T-cell (primary cell): ENCODE measurements around the gene LMOD2. TPM values are rescaled to one million over a fixed set of nuclear protein-coding genes. Genes with fewer than 3 reads are reported as not detected.

Experiments used
- ATAC-seq, 4 experiments: fragments of 200-7000 bp in 3 of 4; fragments of 150-1000 bp in 1 of 4; cut with Tn5 transposase; replicated peaks in 1 of 4; 1 replicate in 3 of 4; 2 replicates in 1 of 4; pipeline ENCODE4 v1.10.0; 2021; ENCODE audit warnings: moderate library complexity in 3 of 4, mild to moderate bottlenecking in 2 of 4, moderate number of reproducible peaks in 1 of 4
- CTCF ChIA-PET, 2 donors: fragments of 300-600 bp; sonication (Branson Sonifier 250); formaldehyde crosslinking; loops; one replicate each; lab custom pipeline; 2022; ENCODE audit warnings: antibody characterized with exemption in 2 of 2; lab: Charles Lee
- POLR2A ChIA-PET, 2 donors: fragments of 300-600 bp; sonication (Branson Sonifier 250); formaldehyde crosslinking; loops; one replicate each; lab custom pipeline; 2022; ENCODE audit warnings: antibody characterized with exemption in 2 of 2; lab: Charles Lee
- DNase-seq, 35 experiments: peaks; one replicate each; pipeline versions ENCODE4 v3.0.0 to v3.0.0-alpha.2; 2013 to 2023
- H3K27ac ChIP-seq: one replicate; pipeline ENCODE4 v1.5.1; 2013; ENCODE audit warnings: low read length
- H3K27me3 ChIP-seq, 2 experiments: replicated peaks in 1 of 2; 1 replicate in 1 of 2; 2 replicates in 1 of 2; pipeline versions ENCODE4 v1.6.1 to v1.7.0; 2013; ENCODE audit warnings: low read length in 1 of 2, mixed read lengths in 1 of 2; ENCODE audit not compliant: control insufficient read depth in 2 of 2, insufficient read depth in 2 of 2; ENCODE audit errors: extremely low read depth in 1 of 2
- H3K36me3 ChIP-seq, 2 donors: 1 replicate in 1 of 2; 2 replicates in 1 of 2; pipeline versions ENCODE4 v1.6.1 to v1.7.0; 2013; ENCODE audit warnings: low read length in 1 of 2; ENCODE audit not compliant: control insufficient read depth in 2 of 2, insufficient read depth in 1 of 2; ENCODE audit errors: extremely low read depth in 1 of 2
- H3K4me1 ChIP-seq, 2 experiments: 1 replicate in 1 of 2; 2 replicates in 1 of 2; pipeline versions ENCODE4 v1.6.1 to v1.7.0; 2013; ENCODE audit warnings: low read length in 2 of 2, mixed read lengths in 1 of 2; ENCODE audit not compliant: insufficient read depth in 2 of 2, control insufficient read depth in 1 of 2; ENCODE audit errors: extremely low read depth in 1 of 2
- H3K4me3 ChIP-seq, 2 donors: 1 replicate in 1 of 2; 2 replicates in 1 of 2; pipeline versions ENCODE4 v1.5.1 to v1.7.0; 2013; ENCODE audit warnings: mild to moderate bottlenecking in 2 of 2, low read length in 1 of 2, moderate library complexity in 1 of 2; ENCODE audit not compliant: control insufficient read depth in 1 of 2; ENCODE audit errors: extremely low read depth in 1 of 2
- H3K9me3 ChIP-seq: 2 replicates; pipeline ENCODE4 v1.7.0; 2013
- H3K27ac Mint-ChIP-seq, 2 donors: one replicate each; pipeline ENCODE4 v1.8.0; 2020 to 2021; ENCODE audit warnings: mild to moderate bottlenecking in 2 of 2, mixed read lengths in 2 of 2
- H3K27me3 Mint-ChIP-seq, 2 donors: one replicate each; pipeline ENCODE4 v1.8.0; 2021 to 2022; ENCODE audit warnings: mixed read lengths in 2 of 2
- H3K36me3 Mint-ChIP-seq: one replicate; pipeline ENCODE4 v1.8.0; 2021; ENCODE audit warnings: mixed read lengths
- H3K4me1 Mint-ChIP-seq, 3 donors: one replicate each; pipeline ENCODE4 v1.8.0; 2020 to 2022; ENCODE audit warnings: mixed read lengths in 3 of 3, mild to moderate bottlenecking in 1 of 3
- H3K4me3 Mint-ChIP-seq, 3 donors: one replicate each; pipeline ENCODE4 v1.8.0; 2020 to 2022; ENCODE audit warnings: mild to moderate bottlenecking in 3 of 3, mixed read lengths in 3 of 3, moderate library complexity in 3 of 3
- H3K9me3 Mint-ChIP-seq, 3 donors: one replicate each; pipeline ENCODE4 v1.8.0; 2020 to 2022; ENCODE audit warnings: mixed read lengths in 3 of 3
- WGBS: methylation state at CpG from one replicate; pipeline ENCODE4 v1.1.5; 2013; ENCODE audit warnings: missing lambda C conversion rate; ENCODE audit not compliant: insufficient coverage; 5-methylcytosine and 5-hydroxymethylcytosine counted together
- total RNA-seq, 35 experiments: library from RNA in 6 of 35; stranded (reverse) in 6 of 35; fragments of 120-200 nt in 1 of 35; gene quantifications; one replicate each; pipeline versions ENCODE4 v1.2.1 to v1.2.4 and lab custom pipeline; 2013 to 2026

Gene LMOD2
- total RNA-seq, 5 donors from 2014 or later (not counting 1 experiment from before 2014, with no cell fraction given) = not detected

DNA sequence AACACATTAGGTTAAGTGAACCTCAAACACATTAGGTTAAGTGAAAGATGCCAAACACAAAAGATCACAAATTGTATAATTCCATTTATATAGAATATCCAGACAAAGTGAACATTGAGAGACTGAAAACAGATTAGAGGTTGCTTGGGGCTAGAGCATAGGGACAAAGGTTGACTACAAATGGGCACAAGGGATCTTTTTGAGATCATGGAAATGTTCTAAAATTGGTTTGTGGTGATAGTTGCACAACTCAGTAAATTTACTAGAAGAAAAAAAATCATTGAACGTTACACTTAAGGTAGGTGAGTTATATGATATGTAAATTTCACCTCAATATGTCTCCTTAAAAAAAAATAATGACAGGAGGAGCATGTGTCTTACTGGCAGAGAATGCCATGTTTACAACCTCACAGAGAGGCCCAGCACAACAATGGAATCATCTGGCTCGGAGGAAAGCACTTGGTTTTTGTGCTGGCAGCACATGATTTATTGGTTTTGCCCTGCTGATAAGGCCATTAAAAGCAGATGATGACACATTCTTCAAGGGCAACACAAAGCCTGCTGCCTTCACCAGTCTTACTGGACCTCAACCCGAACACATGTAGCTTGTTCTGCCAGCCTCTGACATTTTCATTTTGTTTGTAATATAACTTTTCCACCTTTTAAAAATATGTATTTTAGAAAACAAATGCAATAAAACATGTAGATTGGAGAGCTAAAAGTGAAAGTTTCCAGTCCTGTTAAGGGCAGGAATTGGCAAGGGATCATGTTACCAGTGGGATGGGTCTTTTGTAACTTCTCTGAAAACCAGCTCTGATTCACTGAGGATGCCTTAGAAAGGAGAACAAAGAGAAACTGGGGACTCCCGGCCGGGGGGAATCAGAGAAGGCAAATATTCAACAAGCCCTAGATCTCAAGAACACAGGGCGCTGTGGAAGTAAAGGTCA lies 11.9 kb upstream of the LMOD2 start:
- ChIA-PET CTCF (no interaction called here), POLR2A (interaction anchor here (0.6 to 0.9 kb wide), 2 partner anchors 21 kb away, joined by 4 to 5 read pairs; no protein-coding TSS in a partner anchor)
- no peak overlapping the region for H3K4me3 ChIP-seq
- no peaks in the 10 kb centered on the region for H3K27me3 ChIP-seq
- no peak for ATAC-seq
- H3K9me3 ChIP-seq = no peaks in the 10 kb centered on the region
- Mint-ChIP-seq H3K4me3 (no peak overlapping the region), H3K4me1 (no peaks in the 10 kb centered on the region), H3K27me3 (peaks cover 24 to 47% of the 10 kb centered on the region in 2 donors), H3K36me3 (no peaks in the 10 kb centered on the region), H3K9me3 (no peaks in the 10 kb centered on the region), H3K27ac (no peak overlapping the region)
- H3K36me3 ChIP-seq = no peaks in the 10 kb centered on the region
- 44% methylated on average over 1 of the region's 6 CpGs for WGBS
- no peak overlapping the region for H3K27ac ChIP-seq
- H3K4me1 ChIP-seq = no peaks in the 10 kb centered on the region
- DNase-seq = no peak

GRCh38 chr7:123645516-123645915 lies 10.2 kb upstream of the LMOD2 start:
- Histone ChIP-seq H3K4me1 (no peaks in the 10 kb centered on the region), H3K27me3 (no peaks in the 10 kb centered on the region), H3K9me3 (no peaks in the 10 kb centered on the region), H3K4me3 (no peak overlapping the region), H3K27ac (no peak overlapping the region), H3K36me3 (no peaks in the 10 kb centered on the region)
- DNase-seq (no peak), ATAC-seq (no peak)
- Mint-ChIP-seq H3K36me3 (no peaks in the 10 kb centered on the region), H3K9me3 (no peaks in the 10 kb centered on the region), H3K4me3 (no peak overlapping the region), H3K4me1 (no peaks in the 10 kb centered on the region), H3K27ac (no peak overlapping the region), H3K27me3 (peaks cover 27 to 47% of the 10 kb centered on the region in 2 donors)
- ChIA-PET CTCF (interaction anchor here in 1 of 2 donors (1.0 kb wide), 1 partner anchor 216 kb away, joined by 3 read pairs; no protein-coding TSS in a partner anchor), POLR2A (no interaction called here)
- no CpG with 5 or more reads among the region's 3 CpGs for WGBS

- POLR2A ChIA-PET = interaction anchor here in 1 of 2 donors (1.1 kb wide), 1 partner anchor 10 kb away, joined by 4 read pairs; no protein-coding TSS in a partner anchor
- H3K4me1 Mint-ChIP-seq = no peaks in the 10 kb centered on the region
- H3K27me3 Mint-ChIP-seq = peaks cover 23 to 40% of the 10 kb centered on the region in 2 donors
Observed at GRCh38 chr7:123647106-123647730, 8.4 kb upstream of the LMOD2 start.

DNA sequence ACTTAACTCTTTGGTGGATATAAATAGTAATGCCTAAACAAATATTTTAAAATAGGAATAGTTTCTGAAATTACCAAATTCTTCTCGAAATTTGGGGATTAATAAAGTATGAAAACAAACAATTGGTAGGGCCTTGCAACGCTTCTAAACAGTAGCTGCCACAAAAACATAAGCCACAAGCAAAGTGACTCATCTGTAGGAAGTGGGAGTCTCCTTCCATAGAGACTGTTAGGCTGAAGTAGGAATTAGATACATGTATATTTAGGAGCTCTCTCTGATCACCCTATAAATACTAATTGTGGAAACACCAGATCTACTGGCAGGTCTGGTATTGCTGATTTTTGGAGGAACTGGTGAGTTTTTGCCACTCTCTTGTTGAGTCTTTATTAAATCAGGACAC lies 5.7 kb upstream of the LMOD2 start:
- CTCF ChIA-PET = no interaction called here
- Histone ChIP-seq H3K9me3 (no peaks in the 10 kb centered on the region), H3K4me3 (no peak overlapping the region), H3K4me1 (no peaks in the 10 kb centered on the region), H3K27me3 (no peaks in the 10 kb centered on the region), H3K27ac (no peak overlapping the region), H3K36me3 (no peaks in the 10 kb centered on the region)
- no peaks in the 10 kb centered on the region for H3K36me3 Mint-ChIP-seq
- no peaks in the 10 kb centered on the region for H3K4me1 Mint-ChIP-seq
- no peak overlapping the region for H3K27ac Mint-ChIP-seq
- H3K9me3 Mint-ChIP-seq = no peaks in the 10 kb centered on the region
- peaks cover 13 to 21% of the 10 kb centered on the region in 2 donors for H3K27me3 Mint-ChIP-seq
- no peak overlapping the region for H3K4me3 Mint-ChIP-seq
- POLR2A ChIA-PET = no interaction called here
- no peak for ATAC-seq
- no CpG with 5 or more reads among the region's 2 CpGs for WGBS
- DNase-seq = no peak

More at GRCh38 chr7:123647106-123647730, 8.4 kb upstream of the LMOD2 start:
- no peaks in the 10 kb centered on the region for H3K36me3 ChIP-seq
- no peak for DNase-seq
- no peaks in the 10 kb centered on the region for H3K36me3 Mint-ChIP-seq
- no peak overlapping the region for H3K4me3 ChIP-seq
- CTCF ChIA-PET = interaction anchor here (0.7 kb wide), 2 partner anchors 60 to 1021 kb away, joined by 3 read pairs; no protein-coding TSS in a partner anchor
- H3K4me3 Mint-ChIP-seq = no peak overlapping the region
- H3K9me3 Mint-ChIP-seq = no peaks in the 10 kb centered on the region
- WGBS = 60% methylated on average over 3 of the region's 7 CpGs
- no peaks in the 10 kb centered on the region for H3K9me3 ChIP-seq
- H3K27ac ChIP-seq = no peak overlapping the region
- no peak overlapping the region for H3K27ac Mint-ChIP-seq
- no peaks in the 10 kb centered on the region for H3K27me3 ChIP-seq
- no peaks in the 10 kb centered on the region for H3K4me1 ChIP-seq
- ATAC-seq = no peak

DNA sequence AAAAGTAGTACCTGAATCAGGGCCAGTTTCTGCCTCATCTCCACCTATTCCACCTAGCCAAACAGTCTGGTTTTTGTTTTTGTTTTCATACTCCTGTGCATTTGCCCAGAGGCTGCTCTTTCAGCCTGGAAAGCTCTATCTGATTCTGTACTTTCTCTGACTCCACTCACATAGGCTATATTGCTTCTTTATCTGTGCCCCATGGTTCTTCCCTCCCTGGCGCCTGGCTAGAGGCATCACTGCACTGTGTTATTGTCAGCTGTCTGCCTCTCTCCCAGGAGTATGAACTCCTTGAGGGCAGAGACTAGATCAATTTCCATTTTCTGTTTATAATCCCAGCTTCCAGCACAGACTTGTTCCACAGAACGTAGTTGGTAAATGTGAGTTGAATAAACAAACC lies 5.1 kb upstream of the LMOD2 start:
- H3K36me3 ChIP-seq = no peaks in the 10 kb centered on the region
- Mint-ChIP-seq H3K27ac (no peak overlapping the region), H3K9me3 (no peaks in the 10 kb centered on the region), H3K4me3 (no peak overlapping the region), H3K4me1 (no peaks in the 10 kb centered on the region), H3K27me3 (peaks cover 11 to 17% of the 10 kb centered on the region in 2 donors), H3K36me3 (no peaks in the 10 kb centered on the region)
- POLR2A ChIA-PET = no interaction called here
- H3K27ac ChIP-seq = no peak overlapping the region
- CTCF ChIA-PET = no interaction called here
- H3K27me3 ChIP-seq = no peaks in the 10 kb centered on the region
- no peaks in the 10 kb centered on the region for H3K9me3 ChIP-seq
- 100% methylated on average over 1 of the region's 2 CpGs for WGBS
- DNase-seq (no peak), ATAC-seq (no peak)
- H3K4me1 ChIP-seq = no peaks in the 10 kb centered on the region
- no peak overlapping the region for H3K4me3 ChIP-seq

GRCh38 chr7:123652406-123652805 lies 3.3 kb upstream of the LMOD2 start:
- Histone ChIP-seq H3K4me3 (no peak overlapping the region), H3K4me1 (no peaks in the 10 kb centered on the region), H3K9me3 (no peaks in the 10 kb centered on the region), H3K36me3 (no peaks in the 10 kb centered on the region), H3K27me3 (no peaks in the 10 kb centered on the region), H3K27ac (no peak overlapping the region)
- ChIA-PET POLR2A (no interaction called here), CTCF (interaction anchor here (0.7 kb wide), 2 partner anchors 18 to 19 kb away, joined by 4 read pairs; no protein-coding TSS in a partner anchor)
- no peak for DNase-seq
- no peak for ATAC-seq
- Mint-ChIP-seq H3K4me3 (no peak overlapping the region), H3K9me3 (no peaks in the 10 kb centered on the region), H3K4me1 (no peaks in the 10 kb centered on the region), H3K27ac (no peak overlapping the region), H3K36me3 (no peaks in the 10 kb centered on the region), H3K27me3 (peaks cover 5% of the 10 kb centered on the region in 2 donors)
- no CpG with 5 or more reads among the region's 1 CpG for WGBS
